Esophagus squamous epithelium (tissue), 5 donors: ENCODE data around the gene HSPA1L. TPM values are rescaled to one million over a fixed set of nuclear protein-coding genes. Genes with fewer than 3 reads are reported as not detected.

ENCODE experiments used
- DNase-seq: peaks from one replicate; lab custom pipeline; 2025; lab: John Stamatoyannopoulos, UW
- H3K27ac ChIP-seq, 4 donors: fragments of 200-600 bp; sonication (generic); one replicate each; pipeline ENCODE4 v1.5.1; 2016 to 2019; ENCODE audit warnings: mild to moderate bottlenecking in 1 of 4
- H3K27me3 ChIP-seq, 4 donors: fragments of 200-600 bp; sonication (generic); 1 replicate in 3 of 4; 2 replicates in 1 of 4; pipeline versions ENCODE4 v1.5.1 to v1.6.0; 2017 to 2021; ENCODE audit warnings: antibody characterized with exemption in 1 of 4
- H3K36me3 ChIP-seq, 3 donors: fragments of 200-600 bp; sonication (generic); one replicate each; pipeline ENCODE4 v1.5.1; 2016 to 2019
- H3K4me1 ChIP-seq, 3 donors: fragments of 200-600 bp; sonication (generic); one replicate each; pipeline ENCODE4 v1.5.1; 2017 to 2019
- H3K4me3 ChIP-seq, 4 donors: fragments of 200-600 bp; sonication (generic); 1 replicate in 3 of 4; 2 replicates in 1 of 4; pipeline ENCODE4 v1.5.1; 2016 to 2019; ENCODE audit warnings: mild to moderate bottlenecking in 2 of 4, moderate library complexity in 1 of 4
- H3K9me3 ChIP-seq, 3 donors: fragments of 200-600 bp; sonication (generic); one replicate each; pipeline ENCODE4 v1.5.1; 2016 to 2019
- POLR2A ChIP-seq, 4 donors: fragments of 450-650 bp; IDR thresholded peaks; one replicate each; pipeline ENCODE4 v1.6.1; 2017; ENCODE audit warnings: antibody characterized with exemption in 4 of 4, mild to moderate bottlenecking in 4 of 4, moderate library complexity in 3 of 4
- WGBS, 2 donors: methylation state at CpG; one replicate each; pipeline ENCODE4 v1.1.5; 2018; 5-methylcytosine and 5-hydroxymethylcytosine counted together
- intact Hi-C: fragments of 100-400 bp; cut with DNase I; formaldehyde crosslinking; loops from one replicate; pipeline ENCODE4 v1.15.0; 2022
- total RNA-seq, 4 donors: library from RNA; depleted of rRNA; stranded (reverse); fragments of >200 nt; gene quantifications; one replicate each; pipeline ENCODE4 v1.1.0, GENCODE V29; 2016
- TF ChIP-seq, protein P1 (sequence below), 6 experiments: fragments of 450-650 bp in 4 of 6; fragments of 200-600 bp in 2 of 6; sonication (generic) in 2 of 6; IDR thresholded peaks; one replicate each; pipeline ENCODE4 v1.5.1; 2016 to 2019; ENCODE audit warnings: antibody characterized with exemption in 6 of 6, mild to moderate bottlenecking in 4 of 6, moderate library complexity in 4 of 6
- donor health status: DM: yes; HTN: yes; CAD: no.

Gene HSPA1L
- total RNA-seq, 4 donors from 2014 or later: 0.35 to 0.97 (median 0.57) TPM

DNA sequence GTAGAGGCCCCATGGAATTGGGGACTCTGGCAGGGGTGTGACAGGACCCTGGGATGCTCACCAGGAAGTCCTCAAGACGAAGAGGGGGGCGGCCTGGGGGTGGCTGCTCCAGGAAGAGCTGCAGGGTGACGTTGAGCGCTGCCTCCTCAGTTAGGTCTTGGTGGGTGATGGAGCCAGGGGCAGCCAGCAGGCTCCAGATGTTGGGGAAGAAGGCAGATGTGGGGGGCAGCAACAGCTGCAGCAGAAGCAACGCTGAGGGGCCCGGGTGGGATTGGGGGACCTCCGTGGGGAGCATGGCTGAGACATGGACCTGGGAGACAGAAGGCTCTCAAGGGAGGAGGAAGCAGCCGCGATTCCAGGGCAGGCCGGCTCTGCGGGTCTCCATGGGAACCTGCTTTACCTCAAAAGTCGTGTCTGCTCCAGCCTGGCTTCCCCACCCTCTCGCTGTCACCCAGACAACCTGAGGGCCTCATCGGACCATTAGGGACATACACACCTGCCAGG lies 38.5 kb downstream of the HSPA1L start:
- no peak for DNase-seq
- 34 to 41% methylated on average over 7 to 11 of the region's 14 CpGs for WGBS, 2 donors
- no peak for TF ChIP-seq POLR2A (IDR thresholded peaks at IDR 0.05)
- TF ChIP-seq, protein P1, sequence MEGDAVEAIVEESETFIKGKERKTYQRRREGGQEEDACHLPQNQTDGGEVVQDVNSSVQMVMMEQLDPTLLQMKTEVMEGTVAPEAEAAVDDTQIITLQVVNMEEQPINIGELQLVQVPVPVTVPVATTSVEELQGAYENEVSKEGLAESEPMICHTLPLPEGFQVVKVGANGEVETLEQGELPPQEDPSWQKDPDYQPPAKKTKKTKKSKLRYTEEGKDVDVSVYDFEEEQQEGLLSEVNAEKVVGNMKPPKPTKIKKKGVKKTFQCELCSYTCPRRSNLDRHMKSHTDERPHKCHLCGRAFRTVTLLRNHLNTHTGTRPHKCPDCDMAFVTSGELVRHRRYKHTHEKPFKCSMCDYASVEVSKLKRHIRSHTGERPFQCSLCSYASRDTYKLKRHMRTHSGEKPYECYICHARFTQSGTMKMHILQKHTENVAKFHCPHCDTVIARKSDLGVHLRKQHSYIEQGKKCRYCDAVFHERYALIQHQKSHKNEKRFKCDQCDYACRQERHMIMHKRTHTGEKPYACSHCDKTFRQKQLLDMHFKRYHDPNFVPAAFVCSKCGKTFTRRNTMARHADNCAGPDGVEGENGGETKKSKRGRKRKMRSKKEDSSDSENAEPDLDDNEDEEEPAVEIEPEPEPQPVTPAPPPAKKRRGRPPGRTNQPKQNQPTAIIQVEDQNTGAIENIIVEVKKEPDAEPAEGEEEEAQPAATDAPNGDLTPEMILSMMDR (IDR thresholded peaks at IDR 0.05): no peak

DNA sequence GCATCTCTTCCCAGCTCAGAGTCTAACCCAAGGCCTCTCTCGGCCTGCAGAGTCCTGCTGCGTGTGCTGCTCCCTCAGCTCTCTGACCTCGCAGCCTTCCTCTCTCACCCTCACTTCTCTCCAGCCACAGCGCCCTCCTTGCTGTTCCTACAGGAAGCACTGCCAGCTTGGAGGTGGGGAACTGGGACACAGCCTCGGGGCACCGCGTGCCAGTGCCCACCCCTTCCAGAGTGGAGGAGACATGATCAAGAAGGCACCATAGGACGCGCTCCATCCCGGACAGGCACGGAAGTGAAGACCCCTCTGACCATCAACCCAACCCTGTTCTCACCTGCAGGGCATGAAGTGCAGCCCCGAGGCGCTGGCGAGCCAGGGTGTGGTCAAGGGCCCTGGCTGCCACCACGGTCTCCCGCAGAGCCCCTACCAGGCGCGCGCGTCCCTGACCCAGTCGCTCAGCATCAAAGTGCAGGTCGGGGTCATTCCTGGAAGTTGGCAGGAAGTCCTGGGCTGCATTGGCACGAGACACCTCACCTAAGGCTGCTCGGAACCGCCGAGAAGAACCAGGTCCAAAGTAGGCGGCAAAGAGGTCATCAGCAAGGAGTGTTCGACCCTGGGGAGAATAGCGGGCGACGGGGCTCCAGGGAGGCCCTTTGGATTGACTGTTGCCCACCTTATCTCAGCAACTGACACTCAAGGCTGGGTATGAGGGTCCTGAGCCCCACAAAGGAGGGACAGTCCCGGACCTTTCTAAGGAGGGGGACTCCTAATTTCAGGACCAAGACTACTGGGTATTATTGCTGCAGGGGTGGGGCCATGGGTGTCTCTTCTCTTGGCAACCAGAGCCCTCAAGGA lies 39.2 kb downstream of the HSPA1L start:
- H3K27ac ChIP-seq: peak overlapping the region in 1 of 4 donors; percentile 36
- H3K4me1 ChIP-seq: peaks cover 13 to 32% (median 14%) of the 10 kb centered on the region in 3 donors
- H3K27me3 ChIP-seq: no peaks in the 10 kb centered on the region
- DNase-seq: no peak
- TF ChIP-seq, protein P1 (IDR thresholded peaks at IDR 0.05): no peak
- no peak for TF ChIP-seq POLR2A (IDR thresholded peaks at IDR 0.05)
- WGBS, 2 donors: 84 to 96% methylated on average over 5 to 13 of the region's 32 CpGs
- intact Hi-C loops: no loop called here
- no peak overlapping the region for H3K4me3 ChIP-seq
- peaks cover 13 to 32% (median 22%) of the 10 kb centered on the region in 3 donors for H3K36me3 ChIP-seq
- no peaks in the 10 kb centered on the region for H3K9me3 ChIP-seq

More for the DNA sequence above, 38.5 kb downstream of the HSPA1L start:
- Histone ChIP-seq H3K4me3 (peak overlapping the region in 1 of 4 donors; percentile 45), H3K36me3 (peaks cover 13 to 38% (median 26%) of the 10 kb centered on the region in 3 donors), H3K27ac (peak overlapping the region; percentile 45 to 73 (median 64)), H3K4me1 (peaks cover 13 to 32% (median 14%) of the 10 kb centered on the region in 3 donors), H3K9me3 (no peaks in the 10 kb centered on the region), H3K27me3 (no peaks in the 10 kb centered on the region)
- intact Hi-C loops: no loop called here

DNA sequence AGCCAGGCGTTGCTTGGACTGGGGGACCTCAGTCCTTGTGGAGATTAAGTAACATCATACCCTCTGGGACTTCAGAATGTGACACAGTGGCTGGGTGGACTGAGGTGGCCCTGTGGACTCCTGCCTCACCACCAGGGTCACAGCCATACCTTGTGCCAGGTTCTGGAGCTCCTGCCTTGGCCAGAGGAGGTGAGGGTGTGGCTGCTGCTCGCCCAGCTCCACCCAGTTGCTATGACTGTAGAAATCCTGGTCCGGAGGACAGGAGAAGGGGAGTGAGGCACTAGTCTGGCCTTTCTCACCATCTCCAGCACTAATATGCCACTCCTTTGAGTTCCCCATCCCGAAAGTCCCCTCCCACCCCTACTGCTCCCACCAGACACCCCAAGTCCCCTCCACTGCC lies 39.9 kb downstream of the HSPA1L start:
- TF ChIP-seq POLR2A (IDR thresholded peaks at IDR 0.05): no peak
- TF ChIP-seq, protein P1 (IDR thresholded peaks at IDR 0.05): peak in 3 of 6 experiments; percentile 6 to 41 (median 17)
- H3K27ac ChIP-seq: peak overlapping the region in 1 of 4 donors; percentile 36
- no peaks in the 10 kb centered on the region for H3K9me3 ChIP-seq
- WGBS, 2 donors: 52 to 69% methylated on average over 2 of the region's 4 CpGs
- H3K36me3 ChIP-seq: peaks cover 10 to 25% (median 15%) of the 10 kb centered on the region in 3 donors
- no peak overlapping the region for H3K4me3 ChIP-seq
- intact Hi-C loops: no loop called here
- H3K27me3 ChIP-seq: no peaks in the 10 kb centered on the region
- DNase-seq: no peak
- peaks cover 13 to 37% (median 14%) of the 10 kb centered on the region in 3 donors for H3K4me1 ChIP-seq

DNA sequence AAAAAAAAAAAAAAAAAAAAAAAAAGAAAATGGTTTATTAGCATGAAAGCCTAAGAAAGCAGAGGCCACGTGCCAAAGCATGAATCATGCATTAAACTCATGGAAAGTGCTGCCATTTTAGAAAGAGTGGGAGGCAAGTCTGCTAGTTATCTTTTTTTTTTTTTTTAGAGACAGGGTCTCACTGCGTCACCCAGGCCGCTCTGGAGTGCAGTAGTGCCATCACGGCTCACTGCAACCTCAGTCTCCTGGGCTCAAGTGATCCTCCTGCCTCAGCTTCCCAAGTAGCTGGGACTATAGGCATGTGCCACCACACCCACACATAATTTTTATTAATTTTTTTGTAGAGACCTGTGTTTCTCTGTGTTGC lies 43.1 kb downstream of the HSPA1L start:
- TF ChIP-seq, protein P1 (IDR thresholded peaks at IDR 0.05): no peak
- TF ChIP-seq POLR2A (IDR thresholded peaks at IDR 0.05): no peak
- WGBS, 2 donors: 62 to 67% methylated on average over 4 of the region's 4 CpGs
- Histone ChIP-seq H3K4me3 (no peak overlapping the region), H3K27me3 (no peaks in the 10 kb centered on the region), H3K36me3 (no peaks in the 10 kb centered on the region), H3K9me3 (no peaks in the 10 kb centered on the region), H3K27ac (no peak overlapping the region), H3K4me1 (peaks cover 8 to 36% (median 13%) of the 10 kb centered on the region in 3 donors)
- DNase-seq: no peak
- intact Hi-C loops: no loop called here

DNA sequence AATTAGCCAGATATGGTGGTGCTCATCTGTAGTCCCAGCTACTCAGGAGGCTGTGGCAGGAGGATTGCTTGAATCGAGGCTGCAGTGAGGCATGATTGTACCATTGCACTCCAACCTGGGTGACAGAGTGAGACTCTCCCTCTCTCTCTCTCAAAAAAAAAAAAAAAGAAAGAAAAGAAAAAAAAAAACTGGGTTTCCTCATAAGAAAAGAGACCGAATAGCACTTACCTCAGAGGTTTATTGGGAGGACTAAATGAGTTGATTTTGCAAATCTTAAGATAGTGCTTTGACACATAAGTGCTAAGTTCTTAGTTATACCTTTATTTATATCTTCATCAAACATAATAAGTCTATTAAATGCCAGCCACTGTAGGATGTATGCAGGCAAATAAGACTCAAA lies 44.2 kb downstream of the HSPA1L start:
- intact Hi-C loops: no loop called here
- Histone ChIP-seq H3K4me1 (peaks cover 0 to 32% (median 3%) of the 10 kb centered on the region in 3 donors), H3K36me3 (no peaks in the 10 kb centered on the region), H3K27ac (no peak overlapping the region), H3K4me3 (no peak overlapping the region), H3K27me3 (no peaks in the 10 kb centered on the region), H3K9me3 (no peaks in the 10 kb centered on the region)
- no peak for TF ChIP-seq POLR2A (IDR thresholded peaks at IDR 0.05)
- TF ChIP-seq, protein P1 (IDR thresholded peaks at IDR 0.05): no peak
- DNase-seq: no peak
- WGBS, 2 donors: 75 to 85% methylated on average over 2 of the region's 2 CpGs
